SJCRH30 (cell line): ENCODE results near the gene SLC6A3. TPM values are rescaled to one million over a fixed set of nuclear protein-coding genes. Genes with fewer than 3 reads are reported as not detected.

Source experiments
- DNase-seq, 2 experiments: peaks; one replicate each; pipeline ENCODE4 v3.0.0-alpha.2; 2015 to 2020
- H3K27ac ChIP-seq: fragments of 250-450 bp; sonication (Bioruptor Pico); 2 replicates; pipeline ENCODE4 v1.5.1; 2020; ENCODE audit warnings: mild to moderate bottlenecking, moderate library complexity
- H3K27me3 ChIP-seq: fragments of 250-450 bp; sonication (Bioruptor Pico); 2 replicates; pipeline ENCODE4 v1.5.1; 2020; ENCODE audit warnings: mild to moderate bottlenecking, moderate library complexity
- H3K36me3 ChIP-seq: fragments of 250-450 bp; sonication (Bioruptor Pico); 2 replicates; pipeline ENCODE4 v1.5.1; 2020; ENCODE audit warnings: mild to moderate bottlenecking, moderate library complexity
- H3K4me1 ChIP-seq: fragments of 250-450 bp; sonication (Bioruptor Pico); 2 replicates; pipeline ENCODE4 v1.5.1; 2020; ENCODE audit warnings: mild to moderate bottlenecking, moderate library complexity
- H3K4me3 ChIP-seq: fragments of 250-450 bp; sonication (Bioruptor Pico); 2 replicates; pipeline ENCODE4 v1.5.1; 2020; ENCODE audit warnings: mild to moderate bottlenecking, moderate library complexity
- H3K9me3 ChIP-seq: fragments of 250-450 bp; sonication (Bioruptor Pico); replicated peaks from 2 replicates; pipeline ENCODE4 v1.5.1; 2020; ENCODE audit warnings: mild to moderate bottlenecking, moderate library complexity
- total RNA-seq: library from RNA; depleted of rRNA; stranded (reverse); fragments of >200 nt; shearing (Covaris generic); gene quantifications from 2 replicates; pipeline ENCODE4 v1.2.3, GENCODE V29; 2014; rRNA removed

SLC6A3 gene
- 0.04 and 0.23 TPM in 2 replicates for total RNA-seq

DNA sequence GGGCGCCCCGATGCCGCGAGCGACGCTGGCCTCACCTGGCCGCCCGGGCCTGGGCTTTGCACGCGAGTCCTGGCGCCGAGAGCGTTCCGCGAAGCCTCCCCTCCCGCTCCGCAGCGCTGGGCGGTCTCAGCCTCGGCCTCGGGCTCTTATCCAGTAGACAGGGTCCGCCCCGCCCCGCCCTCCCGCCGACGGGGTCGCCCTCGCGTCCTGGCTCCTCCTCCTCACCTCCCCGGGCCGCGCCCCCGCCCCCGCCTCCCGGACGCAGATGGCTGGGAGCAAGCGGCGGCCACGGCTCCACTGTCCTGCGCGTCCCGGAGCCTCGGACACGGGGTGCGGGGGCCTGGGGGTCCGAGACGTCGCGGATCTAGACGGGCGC, at the start of gene SLC6A3:
Gene SLC6A3 (minus strand): TSS at position 128 of the 376 bp plus-strand sequence. CDS start 2,243 bp downstream, outside the sequence.
- no peak for DNase-seq
- Histone ChIP-seq H3K27me3 (no peaks in the 10 kb centered on the region), H3K27ac (no peak within 1 kb of the TSS)

DNA sequence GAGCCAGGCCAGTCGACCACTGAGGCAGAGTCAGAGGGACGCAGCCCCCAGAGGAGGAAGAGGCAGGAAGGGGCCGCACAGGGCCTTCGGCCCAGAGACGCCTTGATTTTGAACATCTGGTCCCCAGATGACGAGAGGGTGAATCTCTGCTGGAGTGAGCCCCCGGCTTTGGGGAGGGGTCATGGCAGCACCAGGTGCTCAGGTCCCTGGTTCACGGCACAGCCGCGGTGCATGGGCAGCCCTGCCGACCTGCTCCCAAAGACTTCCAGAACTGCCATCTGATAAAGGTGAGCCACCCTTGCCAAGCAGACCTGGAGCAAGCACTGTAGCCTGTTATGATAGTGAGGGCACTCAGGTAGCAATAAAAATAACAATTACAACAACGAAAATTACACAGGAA, 48.7 kb upstream of the SLC6A3 start:
- no peak overlapping the region for H3K4me3 ChIP-seq
- no peak for DNase-seq
- H3K4me1 ChIP-seq: no peaks in the 10 kb centered on the region
- H3K27me3 ChIP-seq: no peaks in the 10 kb centered on the region
- H3K36me3 ChIP-seq: no peaks in the 10 kb centered on the region
- H3K9me3 ChIP-seq: no peaks in the 10 kb centered on the region
- H3K27ac ChIP-seq: no peak overlapping the region

More for the DNA sequence above, at the start of gene SLC6A3:
- H3K4me1 ChIP-seq: no peaks in the 10 kb centered on the region
- H3K36me3 ChIP-seq: no peaks in the 10 kb centered on the region
- no peak within 1 kb of the TSS for H3K4me3 ChIP-seq
- H3K9me3 ChIP-seq: no peaks in the 10 kb centered on the region

DNA sequence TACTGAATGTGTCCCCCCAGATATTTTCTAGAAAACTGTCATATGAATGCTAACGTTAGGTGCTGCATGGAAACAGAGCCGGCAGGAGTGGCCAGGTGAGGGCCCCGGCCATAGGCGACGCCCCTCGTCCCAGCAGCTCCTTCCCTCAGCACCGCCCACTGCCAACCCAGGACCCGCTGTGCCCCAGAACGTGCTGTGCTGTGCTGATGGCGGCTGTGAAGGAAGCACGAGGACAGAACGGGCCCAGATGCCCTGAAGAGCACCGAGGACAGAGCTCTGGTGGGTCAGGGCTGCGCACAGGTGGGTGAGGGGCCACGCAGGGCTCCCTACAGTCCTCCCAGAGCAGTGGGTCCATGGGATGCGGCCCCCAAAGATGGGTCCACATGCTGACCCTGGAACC, 48.2 kb upstream of the SLC6A3 start:
- no peak for DNase-seq
- Histone ChIP-seq H3K36me3 (no peaks in the 10 kb centered on the region), H3K27ac (no peak overlapping the region), H3K9me3 (no peaks in the 10 kb centered on the region), H3K4me1 (no peaks in the 10 kb centered on the region), H3K4me3 (no peak overlapping the region), H3K27me3 (no peaks in the 10 kb centered on the region)

DNA sequence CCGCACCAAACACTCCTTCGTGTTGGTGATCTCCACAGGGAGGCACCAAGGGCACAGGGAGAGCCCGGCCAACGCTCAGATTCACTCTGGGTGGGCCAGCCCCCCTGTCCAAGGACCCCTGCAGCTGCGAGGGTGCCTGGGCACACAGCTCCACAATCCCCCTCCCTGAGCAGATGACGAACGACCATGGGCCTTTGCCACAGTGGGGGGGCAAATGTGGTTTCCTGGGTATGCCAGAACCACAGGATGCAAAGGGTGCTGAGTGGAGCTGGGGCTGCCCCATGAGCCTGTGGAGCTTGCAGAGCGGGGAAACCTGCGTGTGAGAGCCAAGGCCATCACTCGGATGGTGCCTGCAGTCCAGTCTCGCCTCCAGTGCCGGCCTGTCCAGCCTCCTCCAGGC, 47.5 kb upstream of the SLC6A3 start:
- Histone ChIP-seq H3K27ac (no peak overlapping the region), H3K27me3 (no peaks in the 10 kb centered on the region), H3K9me3 (no peaks in the 10 kb centered on the region), H3K4me3 (no peak overlapping the region), H3K36me3 (no peaks in the 10 kb centered on the region), H3K4me1 (no peaks in the 10 kb centered on the region)
- DNase-seq: no peak

DNA sequence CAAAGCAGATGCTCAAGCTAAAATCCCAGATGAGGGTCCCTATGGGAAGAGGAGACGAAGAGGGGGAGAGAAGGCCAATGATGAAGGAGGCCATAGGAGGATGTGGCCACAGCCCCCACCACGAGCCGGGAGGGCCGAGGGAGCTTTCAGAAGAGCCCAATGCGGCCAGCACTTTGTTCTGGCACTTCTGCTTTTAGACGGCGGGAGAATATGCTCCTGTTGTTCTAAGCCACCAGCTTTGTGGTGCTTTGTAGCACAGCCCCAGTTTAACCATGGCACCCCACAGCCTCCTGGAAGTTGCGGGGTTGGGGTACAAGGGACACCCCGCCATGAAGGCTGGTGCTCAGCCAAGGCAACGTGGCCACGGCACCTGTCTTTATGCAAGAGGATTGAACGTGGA, 45.1 kb upstream of the SLC6A3 start:
- Histone ChIP-seq H3K4me1 (no peaks in the 10 kb centered on the region), H3K4me3 (no peak overlapping the region), H3K27me3 (no peaks in the 10 kb centered on the region), H3K36me3 (no peaks in the 10 kb centered on the region), H3K9me3 (no peaks in the 10 kb centered on the region), H3K27ac (no peak overlapping the region)
- no peak for DNase-seq

DNA sequence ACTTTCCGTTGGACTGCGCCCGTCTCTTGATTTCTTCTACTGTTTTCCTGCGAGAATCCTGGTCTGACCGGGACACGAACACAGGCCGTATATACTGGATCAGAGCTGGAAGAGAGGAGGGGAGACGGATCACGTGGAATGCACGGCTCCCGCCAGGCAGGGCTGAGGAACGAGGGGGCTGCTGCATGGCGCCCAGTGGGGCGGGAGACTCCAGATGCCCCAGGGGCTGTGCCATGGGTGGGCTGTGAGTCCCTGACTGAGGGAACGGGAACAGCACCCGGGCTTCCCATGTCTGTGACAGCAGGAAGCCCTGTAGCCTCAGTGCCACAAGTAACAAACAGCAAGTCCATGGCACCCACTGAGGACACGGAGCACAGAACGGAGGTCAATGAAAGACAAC, 44.5 kb upstream of the SLC6A3 start:
- no peaks in the 10 kb centered on the region for H3K9me3 ChIP-seq
- H3K36me3 ChIP-seq: no peaks in the 10 kb centered on the region
- no peak overlapping the region for H3K4me3 ChIP-seq
- no peaks in the 10 kb centered on the region for H3K27me3 ChIP-seq
- no peak for DNase-seq
- no peaks in the 10 kb centered on the region for H3K4me1 ChIP-seq
- no peak overlapping the region for H3K27ac ChIP-seq

DNA sequence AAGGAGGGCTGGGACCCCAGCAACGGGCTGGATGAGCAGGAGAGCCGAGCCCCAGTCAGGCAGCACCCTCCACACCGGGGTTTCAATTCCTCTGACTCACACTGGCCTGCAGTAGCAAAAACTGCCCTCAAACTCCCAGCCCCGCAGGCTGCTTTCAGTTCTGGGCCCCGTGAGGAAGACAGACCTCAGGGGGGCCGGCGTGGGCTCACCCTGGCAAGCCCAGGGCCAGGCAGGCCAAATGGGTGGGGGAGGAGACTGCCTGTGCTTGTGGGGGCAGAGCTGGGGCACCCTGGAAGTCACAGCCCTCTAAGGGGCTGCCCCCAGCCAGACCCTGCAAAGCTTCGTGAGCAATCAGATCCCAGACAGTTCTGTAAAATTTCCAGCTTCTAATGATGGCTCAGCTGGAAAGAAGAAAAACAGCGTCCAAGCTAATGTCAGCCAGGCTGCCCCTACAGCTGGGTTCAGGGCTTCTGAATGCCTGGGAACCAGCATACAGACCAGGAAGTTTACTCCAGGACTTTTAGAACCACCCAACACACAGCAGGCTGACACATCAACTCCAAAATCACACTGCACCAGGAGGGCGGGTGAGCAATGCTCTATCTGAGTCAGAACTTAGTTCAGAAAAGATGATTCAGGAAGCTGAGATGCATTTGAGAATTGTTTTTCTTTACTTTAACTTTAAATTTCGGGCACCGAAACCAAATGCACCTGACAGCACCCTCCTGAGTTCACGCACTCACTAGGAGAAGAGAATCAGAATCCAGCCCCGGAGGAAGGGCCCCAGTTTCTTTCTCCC, 43.8 kb upstream of the SLC6A3 start:
- Histone ChIP-seq H3K4me1 (no peaks in the 10 kb centered on the region), H3K27me3 (no peaks in the 10 kb centered on the region), H3K9me3 (no peaks in the 10 kb centered on the region), H3K36me3 (no peaks in the 10 kb centered on the region), H3K27ac (no peak overlapping the region), H3K4me3 (no peak overlapping the region)
- no peak for DNase-seq

DNA sequence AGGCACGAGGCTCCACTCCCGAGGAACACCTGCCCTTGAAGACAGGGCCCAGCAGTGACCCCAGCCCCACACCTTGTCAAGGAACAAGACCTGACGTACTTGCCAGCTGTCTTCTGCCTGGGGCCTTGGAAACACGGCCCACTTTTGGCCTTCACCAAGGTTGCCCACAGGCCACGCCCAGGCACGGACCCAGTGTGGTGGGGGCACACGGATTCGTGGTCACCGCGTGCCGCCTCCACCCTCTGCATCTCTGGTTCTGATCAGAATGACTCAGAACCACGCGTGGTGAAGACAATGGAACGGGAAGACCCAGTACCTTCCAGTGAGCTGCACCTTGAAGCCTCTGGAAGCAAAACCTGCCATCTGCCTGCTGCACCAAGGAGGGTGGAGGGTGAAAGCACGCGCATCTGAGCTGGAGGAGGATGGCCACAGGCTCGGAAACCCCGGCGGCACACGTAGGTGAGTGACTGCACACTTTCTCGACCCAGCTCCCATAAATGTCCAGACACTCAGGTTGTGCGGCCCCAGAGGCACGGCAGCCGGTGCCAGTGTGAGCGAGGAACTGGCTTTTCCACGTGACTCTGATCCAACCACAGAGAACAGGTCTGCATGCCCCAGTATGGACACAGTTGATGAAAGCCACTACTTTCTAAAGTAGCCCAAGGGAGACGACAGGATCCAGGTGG, 42.0 kb upstream of the SLC6A3 start:
- no peaks in the 10 kb centered on the region for H3K27me3 ChIP-seq
- H3K36me3 ChIP-seq: no peaks in the 10 kb centered on the region
- no peak overlapping the region for H3K27ac ChIP-seq
- no peaks in the 10 kb centered on the region for H3K4me1 ChIP-seq
- H3K4me3 ChIP-seq: no peak overlapping the region
- no peaks in the 10 kb centered on the region for H3K9me3 ChIP-seq
- DNase-seq: no peak

DNA sequence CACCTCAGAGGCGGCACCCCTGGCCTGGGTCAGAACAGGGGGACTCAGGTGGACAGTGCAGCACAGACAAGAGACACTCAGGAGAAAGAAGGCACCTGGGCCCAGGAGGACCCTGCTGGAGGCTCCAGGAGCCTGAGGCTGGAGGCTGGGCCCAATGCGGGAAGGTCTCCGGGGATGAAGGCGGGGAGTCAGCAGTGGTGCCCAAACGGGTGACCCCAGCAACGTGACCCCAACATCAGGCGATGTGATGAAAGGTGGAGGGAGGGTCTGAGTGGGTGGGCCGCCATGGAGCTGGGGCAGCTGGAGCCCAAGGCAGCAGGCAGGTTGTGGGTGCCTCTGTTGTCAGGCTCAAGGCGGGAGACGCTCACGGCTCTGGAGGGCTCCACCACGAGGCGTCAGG, 41.0 kb upstream of the SLC6A3 start:
- Histone ChIP-seq H3K4me1 (no peaks in the 10 kb centered on the region), H3K4me3 (no peak overlapping the region), H3K27ac (no peak overlapping the region), H3K9me3 (no peaks in the 10 kb centered on the region), H3K27me3 (no peaks in the 10 kb centered on the region), H3K36me3 (no peaks in the 10 kb centered on the region)
- DNase-seq: no peak

DNA sequence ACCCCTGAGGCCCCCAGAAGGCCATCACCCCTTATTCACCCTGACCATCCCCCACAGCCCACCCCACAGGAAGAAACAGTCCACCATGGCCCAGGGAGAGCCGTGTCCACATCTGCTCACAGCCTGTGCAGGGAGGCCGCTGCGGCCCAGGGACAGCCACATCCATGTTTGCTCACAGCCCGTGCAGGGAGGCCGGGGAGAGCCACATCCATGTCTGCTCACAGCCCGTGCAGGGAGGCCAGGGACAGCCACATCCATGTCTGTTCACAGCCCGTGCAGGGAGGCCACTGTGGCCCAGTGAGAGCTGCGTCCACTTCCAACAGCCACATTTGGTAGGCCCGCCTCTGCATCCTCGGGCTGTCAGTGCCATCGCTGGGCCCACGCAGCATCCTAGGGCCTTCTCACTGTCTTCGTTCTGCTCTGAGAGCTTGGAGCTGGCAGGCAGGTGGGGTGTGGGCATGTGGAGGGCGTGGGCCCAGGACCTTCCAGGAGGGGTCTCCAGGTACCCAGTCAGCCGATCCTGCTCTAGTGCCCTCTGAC, 40.4 kb upstream of the SLC6A3 start:
- H3K27me3 ChIP-seq: no peaks in the 10 kb centered on the region
- no peaks in the 10 kb centered on the region for H3K36me3 ChIP-seq
- no peaks in the 10 kb centered on the region for H3K9me3 ChIP-seq
- H3K27ac ChIP-seq: no peak overlapping the region
- H3K4me3 ChIP-seq: no peak overlapping the region
- H3K4me1 ChIP-seq: no peaks in the 10 kb centered on the region
- DNase-seq: no peak

DNA sequence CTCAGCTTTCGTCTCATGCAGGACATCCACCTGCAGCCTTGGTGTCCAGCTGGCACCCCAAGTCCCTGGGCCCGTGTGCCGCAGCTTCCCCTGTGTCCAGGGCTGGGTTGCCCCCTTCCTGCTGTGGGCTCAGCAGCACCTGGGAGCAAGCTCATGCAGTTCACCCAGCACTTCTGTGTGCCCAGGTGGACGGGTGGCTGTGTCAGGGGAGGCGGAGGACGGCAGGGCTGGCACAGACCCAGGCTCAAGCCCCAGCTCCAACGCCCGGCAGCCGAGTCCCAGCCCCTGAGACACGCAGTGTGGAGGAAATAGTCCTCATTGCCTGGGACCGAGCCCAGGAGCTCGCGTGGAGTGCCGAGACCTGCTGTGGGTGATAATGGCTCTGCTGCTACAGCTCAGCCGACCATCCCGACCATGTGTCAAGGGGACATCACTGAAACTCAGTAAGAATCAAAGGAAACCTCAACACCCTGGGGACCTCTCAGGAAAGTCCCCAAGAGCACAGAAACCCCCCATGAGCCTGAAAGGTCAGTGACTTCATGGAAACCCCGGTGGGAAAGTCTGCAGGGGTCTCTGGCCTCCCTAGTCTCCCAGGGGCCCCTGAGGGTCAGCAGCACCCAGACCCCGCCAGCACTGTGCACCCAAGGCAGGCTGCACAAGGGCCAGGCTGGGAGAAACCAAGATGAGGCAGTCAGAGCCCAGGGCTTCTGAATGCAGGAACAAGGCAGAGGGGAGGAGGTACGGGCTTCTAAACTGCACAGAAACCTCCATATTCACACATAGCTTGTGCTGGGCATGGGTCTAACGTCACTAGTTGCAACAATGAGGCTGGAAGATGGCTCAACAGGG, 39.7 kb upstream of the SLC6A3 start:
- Histone ChIP-seq H3K27me3 (no peaks in the 10 kb centered on the region), H3K27ac (no peak overlapping the region), H3K4me1 (no peaks in the 10 kb centered on the region), H3K36me3 (no peaks in the 10 kb centered on the region), H3K4me3 (no peak overlapping the region), H3K9me3 (no peaks in the 10 kb centered on the region)
- DNase-seq: no peak

DNA sequence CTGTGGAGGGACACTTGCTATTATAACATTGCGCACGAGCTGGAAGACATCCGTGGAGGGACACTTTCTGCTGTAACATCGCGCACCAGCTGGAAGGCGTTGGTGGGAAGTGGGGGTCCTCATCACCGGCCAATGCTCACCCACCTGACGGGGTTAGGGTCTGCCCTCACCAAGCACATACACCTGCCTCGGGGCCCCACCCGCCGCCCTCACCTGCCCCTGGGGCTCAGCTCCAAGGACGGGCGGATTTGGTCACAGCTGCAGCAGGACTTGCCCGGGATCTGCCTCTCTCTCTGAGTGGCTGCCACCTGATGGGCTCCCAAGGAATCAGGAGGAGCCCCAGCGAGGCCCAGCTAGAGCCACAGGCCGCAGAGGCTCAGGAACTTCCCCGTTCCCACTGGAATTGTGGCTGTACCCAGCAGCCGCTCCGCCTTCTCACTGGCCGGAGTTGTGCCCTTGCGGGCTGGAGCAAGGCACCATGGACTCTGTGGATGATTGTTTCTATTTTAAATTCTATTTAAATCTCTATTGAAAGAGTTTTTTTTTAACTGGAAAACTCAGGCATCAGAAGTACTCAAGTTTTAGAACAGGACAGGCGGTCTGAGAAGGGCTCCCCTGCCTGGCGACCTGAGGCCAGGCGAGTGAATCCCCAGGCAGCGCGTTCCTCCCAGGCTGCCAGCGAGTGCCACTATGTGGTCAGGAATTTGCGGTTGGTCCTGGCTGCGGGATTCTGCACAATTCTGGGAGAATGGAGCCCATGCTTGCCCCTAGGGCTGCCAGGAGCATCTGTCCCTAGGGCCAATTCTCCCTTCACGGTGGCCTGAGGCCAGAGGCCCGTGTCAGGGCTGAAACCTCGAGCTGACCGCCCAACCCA, 38.9 kb upstream of the SLC6A3 start:
- no peaks in the 10 kb centered on the region for H3K27me3 ChIP-seq
- DNase-seq: no peak
- no peak overlapping the region for H3K4me3 ChIP-seq
- H3K27ac ChIP-seq: no peak overlapping the region
- H3K36me3 ChIP-seq: no peaks in the 10 kb centered on the region
- no peaks in the 10 kb centered on the region for H3K9me3 ChIP-seq
- H3K4me1 ChIP-seq: no peaks in the 10 kb centered on the region

DNA sequence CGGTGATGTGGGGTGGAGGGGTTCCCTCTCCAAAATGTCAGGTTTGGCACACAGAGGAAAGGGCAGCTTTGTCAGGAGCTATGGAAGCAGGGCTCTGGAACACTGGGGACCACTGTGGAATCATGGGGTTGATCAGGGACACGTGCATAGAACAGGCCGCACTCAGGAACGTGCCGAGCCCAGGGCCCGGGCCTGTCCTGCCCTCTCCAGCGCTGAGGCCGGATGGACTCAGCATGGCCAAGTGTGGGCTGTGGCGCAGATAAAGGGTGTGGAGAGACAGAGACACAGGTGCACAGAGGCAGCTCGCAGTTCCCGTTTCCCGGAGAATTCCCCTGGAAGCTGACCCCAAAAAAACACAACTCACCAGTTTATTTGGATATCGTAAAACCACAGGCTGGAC, 37.8 kb upstream of the SLC6A3 start:
- DNase-seq: no peak
- Histone ChIP-seq H3K4me1 (no peaks in the 10 kb centered on the region), H3K36me3 (no peaks in the 10 kb centered on the region), H3K27ac (no peak overlapping the region), H3K9me3 (no peaks in the 10 kb centered on the region), H3K4me3 (no peak overlapping the region), H3K27me3 (no peaks in the 10 kb centered on the region)

DNA sequence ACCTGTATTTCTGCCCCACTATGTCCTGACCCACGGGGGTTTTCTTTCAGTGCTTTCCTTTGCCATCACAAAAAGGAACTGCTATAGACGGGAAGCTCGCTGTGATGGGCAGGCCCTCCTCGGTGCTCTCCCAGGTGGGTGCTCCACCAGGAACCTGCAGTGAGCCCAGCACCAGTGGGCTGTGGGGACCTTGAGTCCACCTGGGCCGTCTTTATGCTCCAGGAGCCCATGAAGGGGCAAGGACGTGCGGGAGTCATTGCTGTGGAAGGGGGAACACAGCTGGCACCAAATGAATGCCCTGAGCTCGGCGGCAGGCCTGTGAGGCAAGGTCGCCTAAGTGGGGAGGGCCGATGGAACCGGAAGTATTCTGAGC, 36.7 kb upstream of the SLC6A3 start:
- no peaks in the 10 kb centered on the region for H3K36me3 ChIP-seq
- DNase-seq: no peak

More for the DNA sequence above, 36.7 kb upstream of the SLC6A3 start:
- Histone ChIP-seq H3K4me1 (no peaks in the 10 kb centered on the region), H3K9me3 (no peaks in the 10 kb centered on the region), H3K27ac (no peak overlapping the region), H3K27me3 (no peaks in the 10 kb centered on the region), H3K4me3 (no peak overlapping the region)
